ENCODE results near the gene PERCC1.

- TF ChIP-seq POLR2A (IDR thresholded peaks at IDR 0.05) = no peak
- no peak for TF ChIP-seq CTCF (IDR thresholded peaks at IDR 0.05)
Observed at GRCh38 chr16:1437606-1438005, 6.7 kb downstream of the PERCC1 start.
